HG02571 (cell line): Measurements from ENCODE around the gene KRTAP10-2.
"Not testable (repeated sequence)": the region's sequence is repeated elsewhere in the genome, so short reads cannot be mapped to it uniquely, and the experiment has no call there.

Experiments
- ATAC-seq: cut with Tn5 transposase; IDR thresholded peaks from one replicate; pipeline ENCODE4 v1.9.1; 2021; ENCODE audit warnings: mild to moderate bottlenecking, moderate library complexity; ENCODE audit not compliant: unreplicated experiment

Gene KRTAP10-2

GRCh38 chr21:44551340-44551961 is at the start of gene KRTAP10-2:
Gene KRTAP10-2, minus strand, starts transcription at chr21:44551505. Its CDS starts 47 bp downstream, at chr21:44551458.
- no peak for ATAC-seq

GRCh38 chr21:44601091-44601490 is 49.8 kb upstream of the KRTAP10-2 start:
- ATAC-seq = not testable (repeated sequence)

GRCh38 chr21:44600118-44600978 is 49.0 kb upstream of the KRTAP10-2 start, which contains the start of gene KRTAP10-7:
Gene KRTAP10-7, plus strand, starts transcription at chr21:44600597. Its CDS starts 25 bp downstream, at chr21:44600622.
- not testable (repeated sequence) for ATAC-seq

GRCh38 chr21:44599264-44600029 is 48.1 kb upstream of the KRTAP10-2 start:
- no peak for ATAC-seq

GRCh38 chr21:44598061-44598460 is 46.8 kb upstream of the KRTAP10-2 start:
- no peak for ATAC-seq

GRCh38 chr21:44596068-44596725 is 44.9 kb upstream of the KRTAP10-2 start:
- no peak for ATAC-seq

GRCh38 chr21:44595524-44595923 is 44.2 kb upstream of the KRTAP10-2 start:
- ATAC-seq = no peak

- no peak for ATAC-seq
Measured at GRCh38 chr21:44594406-44594916, 43.2 kb upstream of the KRTAP10-2 start.

- no peak for ATAC-seq
Measured at GRCh38 chr21:44593598-44594405, 42.5 kb upstream of the KRTAP10-2 start.

GRCh38 chr21:44592446-44593311 is 41.4 kb upstream of the KRTAP10-2 start, which contains the start of gene KRTAP10-6:
Gene KRTAP10-6, minus strand, starts transcription at chr21:44592505. Its CDS starts 21 bp downstream, at chr21:44592484.
- no peak for ATAC-seq

GRCh38 chr21:44591801-44592130 is 40.5 kb upstream of the KRTAP10-2 start:
- not testable (repeated sequence) for ATAC-seq

GRCh38 chr21:44590897-44591800 is 39.8 kb upstream of the KRTAP10-2 start:
- not testable (repeated sequence) for ATAC-seq

GRCh38 chr21:44590311-44590721 is 39.0 kb upstream of the KRTAP10-2 start:
- no peak for ATAC-seq

GRCh38 chr21:44589586-44590305 is 38.4 kb upstream of the KRTAP10-2 start:
- ATAC-seq = no peak

GRCh38 chr21:44589094-44589493 is 37.8 kb upstream of the KRTAP10-2 start:
- ATAC-seq = no peak

- ATAC-seq = no peak
Measured at GRCh38 chr21:44585892-44586291, 34.6 kb upstream of the KRTAP10-2 start.

- no peak for ATAC-seq
Measured at GRCh38 chr21:44583800-44584147, 32.5 kb upstream of the KRTAP10-2 start.
